HepG2 (cell line): ENCODE results near the gene OLFM3. TPM values are rescaled to one million over a fixed set of nuclear protein-coding genes. Genes with fewer than 3 reads are reported as not detected.

Experiments used
- ATAC-seq: fragments of 200-7000 bp; cut with Tn5 transposase; 3 replicates; pipeline ENCODE4 v1.9.1; 2020; ENCODE audit warnings: mild to moderate bottlenecking, moderate library complexity
- BruUV-seq: library from RNA; stranded (reverse); fragments of 400-500 nt; replicated peaks from 2 replicates; lab custom pipeline; 2021; lab: Mats Ljungman, UMichigan
- CTCF ChIA-PET: fragments of 300-600 bp; formaldehyde crosslinking; extraction: SDS; loops from one replicate; lab custom pipeline; 2021; ENCODE audit warnings: low total read pairs, inconsistent platforms, low intra/inter-chr PET ratio; lab: Yijun Ruan, JAX
- POLR2A ChIA-PET: fragments of 350-600 bp; sonication (Branson Sonifier 250); formaldehyde crosslinking; loops from one replicate; lab custom pipeline; 2020; ENCODE audit warnings: antibody characterized with exemption, inconsistent platforms; lab: Yijun Ruan, JAX
- DNase-seq: peaks from one replicate; pipeline ENCODE4 v3.0.0-alpha.2; 2015; ENCODE audit warnings: low spot score
- FAIRE-seq: peaks from 3 replicates; lab custom pipeline; 2011; peaks lifted over from hg19 to GRCh38; lab: Jason Lieb, UNC
- H2AFZ ChIP-seq: one replicate; pipeline ENCODE4 v1.6.1; 2011; ENCODE audit warnings: low read length, inconsistent platforms
- H3K27ac ChIP-seq: fragments of 300-600 bp; 3 replicates; pipeline ENCODE4 v1.8.0; 2011; ENCODE audit warnings: mixed run types, mild to moderate bottlenecking, mixed read lengths, low read length, inconsistent platforms; ENCODE audit not compliant: insufficient read depth; ENCODE audit errors: extremely low read length
- H3K27me3 ChIP-seq, 2 experiments: fragments of 200-600 bp in 1 of 2; 2 replicates in 1 of 2; 3 replicates in 1 of 2; pipeline versions ENCODE4 v1.6.0 to v1.8.0; 2011; ENCODE audit warnings: low read length in 2 of 2, mild to moderate bottlenecking in 2 of 2, moderate library complexity in 2 of 2, inconsistent platforms in 1 of 2; ENCODE audit not compliant: insufficient read depth in 2 of 2, control insufficient read depth in 1 of 2
- H3K36me3 ChIP-seq, 2 experiments: fragments of 200-600 bp in 1 of 2; replicated peaks in 1 of 2; 2 replicates in 1 of 2; 3 replicates in 1 of 2; pipeline versions ENCODE4 v1.5.1 to v1.8.0; 2011; ENCODE audit warnings: low read length in 2 of 2, inconsistent platforms in 1 of 2; ENCODE audit not compliant: insufficient read depth in 2 of 2, control insufficient read depth in 1 of 2
- H3K4me1 ChIP-seq: 2 replicates; pipeline ENCODE4 v1.5.1; 2012; ENCODE audit warnings: low read length, inconsistent platforms; ENCODE audit not compliant: insufficient read depth
- H3K4me2 ChIP-seq: 2 replicates; pipeline ENCODE4 v1.6.0; 2011; ENCODE audit warnings: low read depth, low read length, inconsistent platforms
- H3K4me3 ChIP-seq, 3 experiments: fragments of 200-600 bp in 1 of 3; sonication (generic), shearing (Covaris generic) in 1 of 3; replicated peaks in 1 of 3; 2 replicates each; pipeline ENCODE4 v1.5.1; 2011 to 2016; ENCODE audit warnings: low read length in 3 of 3, inconsistent platforms in 2 of 3, low read depth in 2 of 3, mild to moderate bottlenecking in 2 of 3, control low read depth in 1 of 3, mixed read lengths in 1 of 3; ENCODE audit not compliant: insufficient read depth in 1 of 3
- H3K79me2 ChIP-seq: one replicate; pipeline ENCODE4 v1.6.1; 2011; ENCODE audit warnings: low read length, inconsistent platforms; ENCODE audit not compliant: insufficient read depth
- H3K9ac ChIP-seq: 2 replicates; pipeline ENCODE4 v1.6.0; 2011; ENCODE audit warnings: mild to moderate bottlenecking, low read depth, low read length, inconsistent platforms; ENCODE audit not compliant: insufficient read depth
- H3K9me3 ChIP-seq: 2 replicates; pipeline ENCODE4 v1.5.1; 2012; ENCODE audit warnings: mild to moderate bottlenecking, low read length
- H4K20me1 ChIP-seq: 2 replicates; pipeline ENCODE4 v1.6.0; 2011; ENCODE audit warnings: inconsistent platforms, mild to moderate bottlenecking, low read length, moderate library complexity; ENCODE audit not compliant: insufficient read depth
- FOXK2 ChIP-seq: fragments of 450-650 bp; IDR thresholded peaks from 2 replicates; pipeline ENCODE4 v1.6.1; 2016
- GPBP1L1 ChIP-seq: sonication (generic); formaldehyde crosslinking; IDR thresholded peaks from 2 replicates; pipeline ENCODE4 v1.5.0; 2020; ENCODE audit warnings: mild to moderate bottlenecking, missing genetic modification reagents
- NFRKB ChIP-seq: fragments of 450-650 bp; IDR thresholded peaks from 2 replicates; pipeline ENCODE4 v1.6.1; 2017
- POLR2A ChIP-seq, 2 experiments: IDR thresholded peaks; 2 replicates each; pipeline ENCODE4 v1.6.1; 2011; ENCODE audit warnings: low read depth in 2 of 2, low read length in 2 of 2, mild to moderate bottlenecking in 1 of 2, moderate library complexity in 1 of 2; ENCODE audit not compliant: insufficient read depth in 1 of 2
- TOE1 ChIP-seq: sonication (generic); formaldehyde crosslinking; IDR thresholded peaks from 2 replicates; pipeline ENCODE4 v1.4.0; 2020; ENCODE audit warnings: mild to moderate bottlenecking, missing genetic modification reagents
- ZNF703 ChIP-seq: sonication (generic); formaldehyde crosslinking; IDR thresholded peaks from 2 replicates; pipeline ENCODE4 v1.5.1; 2020; ENCODE audit warnings: missing genetic modification reagents, mild to moderate bottlenecking, moderate library complexity, borderline replicate concordance
- WGBS: methylation state at CpG from one replicate; pipeline ENCODE4 v1.1.6; 2017; ENCODE audit warnings: low lambda C conversion rate; 5-methylcytosine and 5-hydroxymethylcytosine counted together
- in situ Hi-C: cut with HindIII; loops from 2 replicates; pipeline ENCODE4 v1.10.0; 2017; ENCODE audit warnings: low pct_unique_long_range_greater_than_20kb; ENCODE audit not compliant: extremely low pct_ligation_motif_present
- intact Hi-C: fragments of 100-400 bp; cut with micrococcal nuclease; formaldehyde crosslinking; loops from one replicate; pipeline ENCODE4 v1.10.0; 2022; ENCODE audit not compliant: unreplicated experiment
- polyA plus RNA-seq, 8 experiments: library from polyadenylated mRNA; depleted of rRNA in 3 of 8; stranded (reverse) in 7 of 8; unstranded in 1 of 8; fragments of >200 nt; fragmentation: Illumina TruSeq in 4 of 8; extraction: Trizol in 4 of 8; gene quantifications; 2 replicates each; pipeline versions ENCODE4 v1.2.1 to v1.2.3, GENCODE V29; 2011 to 2016; ENCODE audit warnings: low read depth in 4 of 8, missing spikeins in 1 of 8, mixed read lengths in 1 of 8; ENCODE audit not compliant: insufficient read depth in 1 of 8
- total RNA-seq, 5 experiments: library from RNA; depleted of rRNA; stranded (reverse); fragments of >200 nt; fragmentation: Illumina TruSeq; extraction: Trizol; gene quantifications; 2 replicates each; pipeline ENCODE4 v1.2.3, GENCODE V29; 2016; ENCODE audit warnings: low read depth in 1 of 5

The OLFM3 gene
- total and polyA plus RNA-seq, 2 of the 13 experiments (the other 11 are each of a cell fraction or from before 2014, with no cell fraction given), result not detected

GRCh38 chr1:101918277-101918676, 78.4 kb downstream of the OLFM3 start:
- Histone ChIP-seq H3K4me2 (no peak overlapping the region), H3K4me3 (no peak overlapping the region), H3K79me2 (no peaks in the 10 kb centered on the region), H3K9ac (no peak overlapping the region), H2AFZ (no peak overlapping the region), H3K4me1 (no peaks in the 10 kb centered on the region), H3K27me3 (no peaks in the 10 kb centered on the region), H3K9me3 (no peaks in the 10 kb centered on the region), H3K27ac (no peak overlapping the region), H3K36me3 (no peaks in the 10 kb centered on the region), H4K20me1 (no peaks in the 10 kb centered on the region)
- WGBS, result 6% methylated on average over 1 of the region's 1 CpG
- in situ Hi-C loops, result no loop called here
- CTCF ChIA-PET, result no interaction called here
- BruUV-seq, result no TSS peak
- DNase-seq, result no peak
- POLR2A ChIA-PET, result no interaction called here
- no peak for FAIRE-seq
- no peak for ATAC-seq
- TF ChIP-seq ZNF703 (CRISPR knock-in tag), result no peak
- TF ChIP-seq, all 625 proteins: peak for 0
- intact Hi-C loops, result no loop called here

GRCh38 chr1:101915597-101915996, 81.1 kb downstream of the OLFM3 start:
- H3K9ac ChIP-seq, result no peak overlapping the region
- ATAC-seq (no peak), DNase-seq (no peak), FAIRE-seq (no peak)
- H3K79me2 ChIP-seq, result no peaks in the 10 kb centered on the region
- no peak overlapping the region for H3K27ac ChIP-seq
- H3K27me3 ChIP-seq, result no peaks in the 10 kb centered on the region
- no peaks in the 10 kb centered on the region for H3K36me3 ChIP-seq
- no peaks in the 10 kb centered on the region for H3K9me3 ChIP-seq
- in situ Hi-C loops (no loop called here), intact Hi-C loops (no loop called here)
- no peak overlapping the region for H2AFZ ChIP-seq
- 1% methylated on average over 5 of the region's 5 CpGs for WGBS
- CTCF ChIA-PET, result no interaction called here
- no peak overlapping the region for H3K4me2 ChIP-seq
- H3K4me3 ChIP-seq, result no peak overlapping the region
- no peaks in the 10 kb centered on the region for H4K20me1 ChIP-seq
- H3K4me1 ChIP-seq, result no peaks in the 10 kb centered on the region
- BruUV-seq, result no TSS peak
- TF ChIP-seq GPBP1L1, result no peak
- no peak for TF ChIP-seq POLR2A (IDR thresholded peaks at IDR 0.05; ENCODE audit: insufficient read depth in 1 of 2, low read depth in 2 of 2, low read length in 2 of 2)
- no peak for TF ChIP-seq TOE1 (CRISPR knock-in tag)
- TF ChIP-seq NFRKB, result no peak
- TF ChIP-seq FOXK2, result no peak
- POLR2A ChIA-PET, result no interaction called here
